Lung (tissue), 12 donors: Measurements from ENCODE around the gene VASP. TPM values are rescaled to one million over a fixed set of nuclear protein-coding genes. Genes with fewer than 3 reads are reported as not detected.

ENCODE experiments used
- ATAC-seq: fragments of 200-7000 bp; cut with Tn5 transposase; one replicate; pipeline ENCODE4 v1.9.1; 2020; ENCODE audit warnings: moderate number of reproducible peaks; ENCODE audit not compliant: insufficient read depth, low FRiP score
- DNase-seq, 3 donors: peaks; one replicate each; pipeline ENCODE4 v3.0.0-alpha.2; 2013 to 2017
- H3K27ac ChIP-seq, 2 donors: one replicate each; pipeline ENCODE4 v1.5.1; 2013; ENCODE audit warnings: mild to moderate bottlenecking in 2 of 2, moderate library complexity in 2 of 2, control low read depth in 1 of 2, inconsistent platforms in 1 of 2, low read depth in 1 of 2, low read length in 1 of 2
- H3K27me3 ChIP-seq, 3 donors: one replicate each; pipeline ENCODE4 v1.5.1; 2013; ENCODE audit warnings: low read length in 2 of 3; ENCODE audit not compliant: control insufficient read depth in 3 of 3, insufficient read depth in 3 of 3
- H3K36me3 ChIP-seq, 4 donors: one replicate each; pipeline ENCODE4 v1.5.1; 2013; ENCODE audit warnings: low read length in 4 of 4, mild to moderate bottlenecking in 1 of 4, moderate library complexity in 1 of 4; ENCODE audit not compliant: control insufficient read depth in 4 of 4, insufficient read depth in 4 of 4
- H3K4me1 ChIP-seq, 5 donors: one replicate each; pipeline ENCODE4 v1.5.1; 2013; ENCODE audit warnings: low read length in 5 of 5, mild to moderate bottlenecking in 2 of 5, moderate library complexity in 1 of 5; ENCODE audit not compliant: control insufficient read depth in 5 of 5, insufficient read depth in 5 of 5
- H3K4me3 ChIP-seq: one replicate; pipeline ENCODE4 v1.5.1; 2013; ENCODE audit warnings: mild to moderate bottlenecking, control low read depth, moderate library complexity
- H3K9ac ChIP-seq, 2 donors: one replicate each; pipeline ENCODE4 v1.5.1; 2013; ENCODE audit warnings: low read length in 2 of 2, control low read depth in 1 of 2; ENCODE audit not compliant: insufficient read depth in 1 of 2
- H3K9me3 ChIP-seq, 4 donors: one replicate each; pipeline ENCODE4 v1.5.1; 2013; ENCODE audit warnings: low read length in 3 of 4, mild to moderate bottlenecking in 1 of 4, moderate library complexity in 1 of 4; ENCODE audit not compliant: control insufficient read depth in 4 of 4, insufficient read depth in 3 of 4
- WGBS, 2 donors: extraction: QIAGEN DNeasy Blood & Tissue Kit; methylation state at CpG; one replicate each; pipeline ENCODE4 v1.1.7; 2013; 5-methylcytosine and 5-hydroxymethylcytosine counted together
- polyA plus RNA-seq, 2 donors: library from polyadenylated mRNA; stranded (reverse); fragments of 200-250 nt; gene quantifications; one replicate each; pipeline ENCODE4 v1.2.1, GENCODE V29; 2013
- total RNA-seq, 2 donors: library from RNA; depleted of rRNA in 1 of 2; stranded (reverse); fragments of >200 nt in 1 of 2; gene quantifications; one replicate each; pipeline ENCODE4 v1.2.1, GENCODE V29; 2014 to 2021
- TF ChIP-seq, protein P1 (sequence below): IDR thresholded peaks from 2 replicates; pipeline ENCODE4 v1.5.1; 2012; ENCODE audit warnings: mild to moderate bottlenecking; ENCODE audit errors: control extremely low read depth, extremely low read depth
- donor health status: control.
- donor health status: control.
- donor health status: Bipolar disorder and iron deficiency.
- donor health status: healthy.
- donor health status: DM: yes; HTN: yes; CAD: no.

VASP gene
- total and polyA plus RNA-seq, 4 donors, result 49.1 to 237 (median 170) TPM

DNA sequence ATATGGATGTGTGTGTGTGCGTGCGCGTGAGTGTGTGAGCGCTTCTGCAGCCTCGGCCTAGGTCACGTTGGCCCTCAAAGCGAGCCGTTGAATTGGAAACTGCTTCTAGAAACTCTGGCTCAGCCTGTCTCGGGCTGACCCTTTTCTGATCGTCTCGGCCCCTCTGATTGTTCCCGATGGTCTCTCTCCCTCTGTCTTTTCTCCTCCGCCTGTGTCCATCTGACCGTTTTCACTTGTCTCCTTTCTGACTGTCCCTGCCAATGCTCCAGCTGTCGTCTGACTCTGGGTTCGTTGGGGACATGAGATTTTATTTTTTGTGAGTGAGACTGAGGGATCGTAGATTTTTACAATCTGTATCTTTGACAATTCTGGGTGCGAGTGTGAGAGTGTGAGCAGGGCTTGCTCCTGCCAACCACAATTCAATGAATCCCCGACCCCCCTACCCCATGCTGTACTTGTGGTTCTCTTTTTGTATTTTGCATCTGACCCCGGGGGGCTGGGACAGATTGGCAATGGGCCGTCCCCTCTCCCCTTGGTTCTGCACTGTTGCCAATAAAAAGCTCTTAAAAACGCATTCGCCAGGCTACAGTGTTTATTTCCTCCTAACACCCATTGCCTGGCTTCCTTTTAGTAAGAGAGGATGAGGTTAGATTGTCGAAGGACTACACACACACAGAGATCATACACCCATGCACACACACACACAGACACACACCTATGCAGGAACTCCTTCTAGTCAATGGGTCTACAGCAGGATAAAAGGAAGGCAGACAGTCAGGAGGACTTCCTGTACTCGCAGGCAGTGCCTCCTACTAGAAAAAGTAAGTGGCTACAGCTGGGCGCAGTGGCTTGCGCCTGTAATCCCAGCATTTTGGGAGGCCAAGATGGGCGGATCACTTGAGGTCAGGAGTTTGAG lies 32.4 kb upstream of the VASP start:
- H3K9ac ChIP-seq, result peak overlapping the region in 1 of 2 donors; percentile 27
- WGBS, 2 donors, result 62 to 66% methylated on average over 28 of the region's 28 CpGs
- peaks cover 0 to 51% (median 6%) of the 10 kb centered on the region in 5 donors for H3K4me1 ChIP-seq
- TF ChIP-seq, protein P1, sequence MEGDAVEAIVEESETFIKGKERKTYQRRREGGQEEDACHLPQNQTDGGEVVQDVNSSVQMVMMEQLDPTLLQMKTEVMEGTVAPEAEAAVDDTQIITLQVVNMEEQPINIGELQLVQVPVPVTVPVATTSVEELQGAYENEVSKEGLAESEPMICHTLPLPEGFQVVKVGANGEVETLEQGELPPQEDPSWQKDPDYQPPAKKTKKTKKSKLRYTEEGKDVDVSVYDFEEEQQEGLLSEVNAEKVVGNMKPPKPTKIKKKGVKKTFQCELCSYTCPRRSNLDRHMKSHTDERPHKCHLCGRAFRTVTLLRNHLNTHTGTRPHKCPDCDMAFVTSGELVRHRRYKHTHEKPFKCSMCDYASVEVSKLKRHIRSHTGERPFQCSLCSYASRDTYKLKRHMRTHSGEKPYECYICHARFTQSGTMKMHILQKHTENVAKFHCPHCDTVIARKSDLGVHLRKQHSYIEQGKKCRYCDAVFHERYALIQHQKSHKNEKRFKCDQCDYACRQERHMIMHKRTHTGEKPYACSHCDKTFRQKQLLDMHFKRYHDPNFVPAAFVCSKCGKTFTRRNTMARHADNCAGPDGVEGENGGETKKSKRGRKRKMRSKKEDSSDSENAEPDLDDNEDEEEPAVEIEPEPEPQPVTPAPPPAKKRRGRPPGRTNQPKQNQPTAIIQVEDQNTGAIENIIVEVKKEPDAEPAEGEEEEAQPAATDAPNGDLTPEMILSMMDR, result no peak
- peaks cover 0 to 5% (median 0%) of the 10 kb centered on the region in 4 donors for H3K36me3 ChIP-seq
- H3K9me3 ChIP-seq, result no peaks in the 10 kb centered on the region
- ATAC-seq, result no peak
- DNase-seq, result peak; percentile 85 to 93 (median 90)
- H3K27ac ChIP-seq, result no peak overlapping the region
- H3K27me3 ChIP-seq, result peaks cover 0 to 31% (median 25%) of the 10 kb centered on the region in 3 donors
- H3K4me3 ChIP-seq, result no peak overlapping the region

DNA sequence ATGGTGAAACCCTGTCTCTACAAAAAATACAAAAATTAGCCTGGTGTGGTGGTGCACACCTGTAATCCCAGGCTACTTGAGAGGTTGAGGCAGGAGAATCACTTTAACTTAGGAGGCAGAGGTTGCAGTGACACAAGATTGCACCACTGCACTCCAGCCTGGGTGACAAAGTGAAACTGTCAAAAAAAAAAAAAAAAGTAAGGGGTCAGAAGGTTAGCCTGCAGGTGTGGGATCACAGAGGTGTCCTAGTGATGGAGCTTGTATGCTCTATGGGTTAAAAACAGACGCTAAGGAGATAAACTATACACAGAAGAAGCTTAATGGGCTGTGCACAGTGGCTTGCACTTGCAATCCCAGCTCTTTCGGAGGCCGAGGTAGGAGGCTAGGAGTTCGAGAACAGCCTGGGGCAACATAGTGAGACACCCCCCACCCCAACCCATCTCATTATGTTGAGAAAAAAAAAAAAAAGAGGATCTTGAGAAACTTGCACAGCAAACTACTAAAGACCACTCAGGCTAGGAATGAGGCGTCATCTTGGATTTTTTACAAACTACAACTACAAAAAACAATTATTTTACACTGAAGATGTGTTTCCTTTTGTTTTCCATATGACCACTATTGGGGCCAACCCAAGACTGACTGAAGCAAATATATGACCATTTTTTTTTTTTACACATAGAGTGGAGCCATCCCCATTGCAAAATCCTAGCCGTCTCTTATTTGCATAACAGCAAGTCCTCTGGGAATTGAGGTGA lies 31.6 kb upstream of the VASP start:
- H3K27ac ChIP-seq, result no peak overlapping the region
- ATAC-seq (no peak), DNase-seq (peak; percentile 60 to 67 (median 65))
- peaks cover 0 to 5% (median 0%) of the 10 kb centered on the region in 4 donors for H3K36me3 ChIP-seq
- no peaks in the 10 kb centered on the region for H3K9me3 ChIP-seq
- H3K4me3 ChIP-seq, result no peak overlapping the region
- no peak overlapping the region for H3K9ac ChIP-seq
- peaks cover 0 to 47% (median 0%) of the 10 kb centered on the region in 5 donors for H3K4me1 ChIP-seq
- 67% methylated on average over 6 of the region's 6 CpGs for WGBS, 2 donors
- TF ChIP-seq, protein P1, result no peak
- peaks cover 0 to 28% (median 25%) of the 10 kb centered on the region in 3 donors for H3K27me3 ChIP-seq

DNA sequence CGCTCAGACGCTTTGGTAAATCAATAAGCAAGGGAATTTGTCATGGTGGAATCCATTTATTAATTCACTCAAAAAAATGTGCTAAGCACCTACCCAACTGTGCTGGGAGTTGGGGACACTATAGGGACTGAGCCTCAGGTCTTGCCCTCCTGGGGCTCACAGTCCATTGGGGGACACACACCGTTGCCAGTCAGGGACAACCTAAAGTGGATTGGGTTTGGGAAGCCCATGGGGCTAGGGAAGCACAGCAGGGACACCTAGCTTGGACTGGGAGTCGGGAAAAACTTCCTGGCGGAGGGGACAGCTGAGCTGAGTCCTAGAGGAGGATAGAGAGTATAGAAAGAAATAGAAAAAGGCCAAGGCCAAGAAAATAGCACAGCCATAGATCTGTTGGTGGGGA lies 31.0 kb upstream of the VASP start:
- WGBS, 2 donors, result 52 to 61% methylated on average over 5 of the region's 5 CpGs
- H3K9me3 ChIP-seq, result no peaks in the 10 kb centered on the region
- H3K36me3 ChIP-seq, result peaks cover 0 to 3% (median 0%) of the 10 kb centered on the region in 4 donors
- H3K4me1 ChIP-seq, result peaks cover 0 to 47% (median 0%) of the 10 kb centered on the region in 5 donors
- H3K9ac ChIP-seq, result no peak overlapping the region
- peaks cover 0 to 28% (median 25%) of the 10 kb centered on the region in 3 donors for H3K27me3 ChIP-seq
- no peak for ATAC-seq
- H3K27ac ChIP-seq, result no peak overlapping the region
- DNase-seq, result peak in 1 of 3 donors; percentile 66
- no peak overlapping the region for H3K4me3 ChIP-seq
- TF ChIP-seq, protein P1, result no peak
